HL-60/S4 treated with phorbol 12-myristate 13-acetate at 8.2 ng/mL for 4 days and 3 days (cell line): ENCODE measurements around the gene GALNS.
"Not testable (repeated sequence)": the region's sequence is repeated elsewhere in the genome, so short reads cannot be mapped to it uniquely, and the experiment has no call there.

Experiments used
- in situ Hi-C: fragments of 300-500 bp; cut with MboI; formaldehyde crosslinking; loops from 2 replicates; pipeline ENCODE4 v1.15.0; 2022; ENCODE audit warnings: low sequenced_read_pairs

GALNS gene

GRCh38 chr16:88839745-88840599 lies 16.8 kb downstream of the GALNS start:
- in situ Hi-C loops = no loop called here

- in situ Hi-C loops = no loop called here
Observed at GRCh38 chr16:88839026-88839529, 17.7 kb downstream of the GALNS start.

GRCh38 chr16:88838566-88838965 lies 18.2 kb downstream of the GALNS start:
- in situ Hi-C loops = no loop called here

- in situ Hi-C loops = no loop called here
Observed at GRCh38 chr16:88837806-88838205, 18.9 kb downstream of the GALNS start.

- in situ Hi-C loops = no loop called here
Observed at GRCh38 chr16:88836791-88837190, 20.0 kb downstream of the GALNS start.

- in situ Hi-C loops = no loop called here
Observed at GRCh38 chr16:88835818-88836217, 20.9 kb downstream of the GALNS start.

- in situ Hi-C loops = no loop called here
Observed at GRCh38 chr16:88835383-88835782, 21.4 kb downstream of the GALNS start.

GRCh38 chr16:88834670-88835069 lies 22.1 kb downstream of the GALNS start:
- in situ Hi-C loops = no loop called here

GRCh38 chr16:88833086-88833485 lies 23.7 kb downstream of the GALNS start:
- in situ Hi-C loops = no loop called here

GRCh38 chr16:88831838-88832237 lies 24.9 kb downstream of the GALNS start:
- in situ Hi-C loops = no loop called here

- in situ Hi-C loops = no loop called here
Observed at GRCh38 chr16:88830783-88831182, 26.0 kb downstream of the GALNS start.

- in situ Hi-C loops = no loop called here
Observed at GRCh38 chr16:88830258-88830657, 26.5 kb downstream of the GALNS start.

- in situ Hi-C loops = no loop called here
Observed at GRCh38 chr16:88828711-88829110, 28.0 kb downstream of the GALNS start.

GRCh38 chr16:88827727-88828126 lies 29.0 kb downstream of the GALNS start:
- in situ Hi-C loops = no loop called here

GRCh38 chr16:88826070-88826840 lies 30.5 kb downstream of the GALNS start:
- in situ Hi-C loops = no loop called here

GRCh38 chr16:88825146-88825545 lies 31.6 kb downstream of the GALNS start:
- in situ Hi-C loops = no loop called here

- in situ Hi-C loops = no loop called here
Observed at GRCh38 chr16:88824256-88825077, 32.3 kb downstream of the GALNS start.

- in situ Hi-C loops = not testable (repeated sequence)
Observed at GRCh38 chr16:88823646-88824045, 33.1 kb downstream of the GALNS start.

GRCh38 chr16:88822281-88823040 lies 34.3 kb downstream of the GALNS start:
- in situ Hi-C loops = no loop called here

GRCh38 chr16:88821168-88821850 lies 35.4 kb downstream of the GALNS start:
- in situ Hi-C loops = no loop called here
